Posterior vena cava (tissue), 2 donors: ENCODE results near the gene CPXM1. TPM values are rescaled to one million over a fixed set of nuclear protein-coding genes. Genes with fewer than 3 reads are reported as not detected.

Experiments
- total RNA-seq, 2 donors: library from RNA; stranded (reverse); fragmentation: NEBNext Ultra II Directional; extraction: Animal tissue kit (Norgen Biotek cat#: 25700); gene quantifications; one replicate each; pipeline ENCODE4 v1.2.1, GENCODE V29; 2021
- donor health status: DM: yes; HTN: yes; CAD: no.
- donor health status: DM: yes; HTN: yes; CAD: no.

CPXM1 gene
- total RNA-seq, 2 donors from 2014 or later: 9.6 to 36.6 TPM

Other genes with a start within 250 kb of the CPXM1 start
- gene NOP56, start 148.0 kb downstream of the CPXM1 start, total RNA-seq: 10 to 100 TPM; 78.7 to 79.7 TPM
- gene IDH3B, start 136.4 kb downstream of the CPXM1 start, total RNA-seq: 10 to 100 TPM; 47.3 to 48.3 TPM
- gene EBF4, start 107.8 kb downstream of the CPXM1 start, total RNA-seq: 10 to 100 TPM; 11.1 to 17.4 TPM
- not detected for gene C20orf141, start 14.4 kb upstream of the CPXM1 start, total RNA-seq
- gene TMEM239, start 15.7 kb upstream of the CPXM1 start, total RNA-seq: not detected
- 10 to 100 TPM; 20.1 to 24.8 TPM for gene PCED1A, start 40.0 kb upstream of the CPXM1 start, total RNA-seq
- 10 to 100 TPM; 32.3 to 33.1 TPM for gene VPS16, start 40.1 kb upstream of the CPXM1 start, total RNA-seq
- 10 to 100 TPM; 49.2 to 62.5 TPM for gene PTPRA, start 72.9 kb upstream of the CPXM1 start, total RNA-seq
- gene GNRH2, start 243.0 kb upstream of the CPXM1 start, total RNA-seq: under 1 TPM in 1 of 2 donors, not detected in 1; 0.43 TPM
- gene MRPS26, start 245.4 kb upstream of the CPXM1 start, total RNA-seq: 10 to 100 TPM; 22.4 to 26.2 TPM